ENCODE data around the gene RRAGD.

DNA sequence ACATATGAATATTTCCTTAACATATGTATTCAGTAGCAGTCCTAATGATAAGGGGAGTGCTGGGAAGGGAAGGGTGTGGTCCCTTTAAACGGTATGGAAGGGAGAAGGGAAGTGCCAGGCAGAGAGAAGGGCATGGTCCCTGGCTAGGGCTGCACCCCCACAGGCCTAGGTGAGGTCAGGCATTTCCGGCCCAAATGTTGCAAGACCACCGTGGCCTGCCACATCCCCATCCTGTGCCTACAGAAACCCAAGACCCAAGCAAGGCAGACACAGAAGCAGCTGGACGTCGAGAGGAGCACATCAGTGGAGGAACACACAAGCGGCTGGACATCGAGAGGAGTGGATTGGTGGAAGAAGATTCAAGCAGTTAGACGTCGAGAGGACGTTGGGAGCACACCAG lies 5.9 kb downstream of the RRAGD start:
- no peak for TF ChIP-seq CTCF (IDR thresholded peaks at IDR 0.05)
- TF ChIP-seq EZH2 (IDR thresholded peaks at IDR 0.05; ENCODE audit: borderline replicate concordance, insufficient read depth, low read depth, low read length, poor library complexity, severe bottlenecking): no peak

All from B cell (primary cell).